ENCODE data around the gene ABHD12. TPM values are rescaled to one million over a fixed set of nuclear protein-coding genes. Genes with fewer than 3 reads are reported as not detected.

The ABHD12 gene
- total and polyA plus RNA-seq, 8 donors: 44.4 to 73.0 (median 57.5) TPM

GRCh38 chr20:25258828-25259227 is 131.8 kb downstream of the ABHD12 start:
- DNase-seq (no peak), FAIRE-seq (no peak), ATAC-seq (no peak)
- intact Hi-C loops (cut with DNase I): no loop called here
- no peaks in the 10 kb centered on the region for H3K9me3 ChIP-seq
- no peaks in the 10 kb centered on the region for H3K27me3 ChIP-seq
- WGBS, 2 donors: 76 to 82% methylated on average over 4 of the region's 4 CpGs
- no peak overlapping the region for H3K27ac ChIP-seq
- no peak overlapping the region for H3K4me3 ChIP-seq
- peaks cover 0 to 7% (median 0%) of the 10 kb centered on the region in 3 donors for H3K4me1 ChIP-seq
- no peaks in the 10 kb centered on the region for H3K36me3 ChIP-seq
- TF ChIP-seq, protein P1, sequence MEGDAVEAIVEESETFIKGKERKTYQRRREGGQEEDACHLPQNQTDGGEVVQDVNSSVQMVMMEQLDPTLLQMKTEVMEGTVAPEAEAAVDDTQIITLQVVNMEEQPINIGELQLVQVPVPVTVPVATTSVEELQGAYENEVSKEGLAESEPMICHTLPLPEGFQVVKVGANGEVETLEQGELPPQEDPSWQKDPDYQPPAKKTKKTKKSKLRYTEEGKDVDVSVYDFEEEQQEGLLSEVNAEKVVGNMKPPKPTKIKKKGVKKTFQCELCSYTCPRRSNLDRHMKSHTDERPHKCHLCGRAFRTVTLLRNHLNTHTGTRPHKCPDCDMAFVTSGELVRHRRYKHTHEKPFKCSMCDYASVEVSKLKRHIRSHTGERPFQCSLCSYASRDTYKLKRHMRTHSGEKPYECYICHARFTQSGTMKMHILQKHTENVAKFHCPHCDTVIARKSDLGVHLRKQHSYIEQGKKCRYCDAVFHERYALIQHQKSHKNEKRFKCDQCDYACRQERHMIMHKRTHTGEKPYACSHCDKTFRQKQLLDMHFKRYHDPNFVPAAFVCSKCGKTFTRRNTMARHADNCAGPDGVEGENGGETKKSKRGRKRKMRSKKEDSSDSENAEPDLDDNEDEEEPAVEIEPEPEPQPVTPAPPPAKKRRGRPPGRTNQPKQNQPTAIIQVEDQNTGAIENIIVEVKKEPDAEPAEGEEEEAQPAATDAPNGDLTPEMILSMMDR (IDR thresholded peaks at IDR 0.05): no peak

DNA sequence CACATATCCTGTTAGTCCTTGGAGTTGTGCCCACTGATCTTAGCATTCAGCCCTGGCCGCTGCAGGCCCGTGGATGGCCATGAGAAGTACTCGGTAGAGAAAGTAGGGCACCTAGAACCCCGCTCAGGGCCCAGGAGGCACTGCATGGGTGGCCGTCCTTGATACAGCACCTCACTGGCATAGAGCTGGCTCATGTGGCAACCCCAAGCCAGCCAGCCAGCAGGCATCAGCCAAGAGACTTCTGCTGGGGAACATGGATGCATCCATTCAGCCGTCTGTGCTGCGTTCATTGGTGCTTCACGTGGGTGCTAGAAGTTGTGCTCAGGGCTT is 132.2 kb downstream of the ABHD12 start:
- Histone ChIP-seq H3K27me3 (no peaks in the 10 kb centered on the region), H3K4me3 (no peak overlapping the region), H3K27ac (no peak overlapping the region), H3K9me3 (no peaks in the 10 kb centered on the region), H3K36me3 (no peaks in the 10 kb centered on the region), H3K4me1 (peaks cover 0 to 7% (median 0%) of the 10 kb centered on the region in 3 donors)
- intact Hi-C loops (cut with DNase I): no loop called here
- TF ChIP-seq, protein P1 (IDR thresholded peaks at IDR 0.05): no peak
- ATAC-seq: no peak
- no peak for FAIRE-seq
- 77 to 81% methylated on average over 8 of the region's 8 CpGs for WGBS, 2 donors
- no peak for DNase-seq

- intact Hi-C loops (cut with DNase I): no loop called here
- Histone ChIP-seq H3K27ac (no peak overlapping the region), H3K27me3 (no peaks in the 10 kb centered on the region), H3K9me3 (no peaks in the 10 kb centered on the region), H3K4me3 (no peak overlapping the region), H3K36me3 (no peaks in the 10 kb centered on the region), H3K4me1 (peaks cover 0 to 7% (median 0%) of the 10 kb centered on the region in 3 donors)
- FAIRE-seq (no peak), DNase-seq (no peak), ATAC-seq (no peak)
- WGBS, 2 donors: 84% methylated on average over 10 of the region's 10 CpGs
- TF ChIP-seq, protein P1 (IDR thresholded peaks at IDR 0.05): no peak
Measured at GRCh38 chr20:25257756-25258475, 132.7 kb downstream of the ABHD12 start.

DNA sequence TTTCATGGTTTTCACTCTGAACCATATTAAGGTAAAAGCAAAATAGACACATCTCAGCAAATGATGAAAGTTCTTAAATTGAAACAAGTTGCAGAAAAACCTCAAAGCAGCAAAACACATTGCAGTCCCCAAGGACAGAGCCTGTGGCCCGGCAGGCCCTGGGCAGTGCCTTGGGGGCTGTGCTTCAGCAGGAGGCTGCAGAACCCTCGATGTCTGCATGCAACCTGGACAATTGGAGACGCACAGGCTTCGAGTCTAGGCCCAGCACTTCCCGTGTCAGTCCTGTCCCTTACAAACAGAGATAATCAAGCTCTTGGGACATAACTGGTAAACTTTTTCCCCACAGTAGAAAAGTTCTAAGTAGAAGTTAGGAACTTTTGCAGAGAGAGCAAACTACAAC is 133.5 kb downstream of the ABHD12 start:
- ATAC-seq (no peak), FAIRE-seq (no peak), DNase-seq (no peak)
- H3K27ac ChIP-seq: no peak overlapping the region
- intact Hi-C loops (cut with DNase I): no loop called here
- peaks cover 0 to 7% (median 0%) of the 10 kb centered on the region in 3 donors for H3K4me1 ChIP-seq
- H3K27me3 ChIP-seq: no peaks in the 10 kb centered on the region
- TF ChIP-seq, protein P1 (IDR thresholded peaks at IDR 0.05): no peak
- H3K4me3 ChIP-seq: no peak overlapping the region
- no peaks in the 10 kb centered on the region for H3K9me3 ChIP-seq
- no peaks in the 10 kb centered on the region for H3K36me3 ChIP-seq
- WGBS, 2 donors: 96 to 97% methylated on average over 5 of the region's 5 CpGs

- peak; percentile 24 to 58 (median 39) for ATAC-seq
- no peak for DNase-seq
Measured at GRCh38 chr20:25256226-25256859, 134.3 kb downstream of the ABHD12 start.

More at GRCh38 chr20:25256226-25256859, 134.3 kb downstream of the ABHD12 start:
- H3K4me3 ChIP-seq: no peak overlapping the region
- intact Hi-C loops (cut with DNase I): no loop called here
- TF ChIP-seq, protein P1 (IDR thresholded peaks at IDR 0.05): no peak
- H3K9me3 ChIP-seq: no peaks in the 10 kb centered on the region
- no peaks in the 10 kb centered on the region for H3K27me3 ChIP-seq
- FAIRE-seq: no peak
- no peaks in the 10 kb centered on the region for H3K36me3 ChIP-seq
- 74 to 80% methylated on average over 5 of the region's 5 CpGs for WGBS, 2 donors
- no peak overlapping the region for H3K27ac ChIP-seq
- H3K4me1 ChIP-seq: peaks cover 0 to 7% (median 0%) of the 10 kb centered on the region in 3 donors

Measured in pancreas (tissue), 10 donors.